ENCODE data around the gene SREBF2. TPM values are rescaled to one million over a fixed set of nuclear protein-coding genes. Genes with fewer than 3 reads are reported as not detected.

The SREBF2 gene
- total RNA-seq, 6 donors from 2014 or later = 124 to 175 (median 145) TPM

DNA sequence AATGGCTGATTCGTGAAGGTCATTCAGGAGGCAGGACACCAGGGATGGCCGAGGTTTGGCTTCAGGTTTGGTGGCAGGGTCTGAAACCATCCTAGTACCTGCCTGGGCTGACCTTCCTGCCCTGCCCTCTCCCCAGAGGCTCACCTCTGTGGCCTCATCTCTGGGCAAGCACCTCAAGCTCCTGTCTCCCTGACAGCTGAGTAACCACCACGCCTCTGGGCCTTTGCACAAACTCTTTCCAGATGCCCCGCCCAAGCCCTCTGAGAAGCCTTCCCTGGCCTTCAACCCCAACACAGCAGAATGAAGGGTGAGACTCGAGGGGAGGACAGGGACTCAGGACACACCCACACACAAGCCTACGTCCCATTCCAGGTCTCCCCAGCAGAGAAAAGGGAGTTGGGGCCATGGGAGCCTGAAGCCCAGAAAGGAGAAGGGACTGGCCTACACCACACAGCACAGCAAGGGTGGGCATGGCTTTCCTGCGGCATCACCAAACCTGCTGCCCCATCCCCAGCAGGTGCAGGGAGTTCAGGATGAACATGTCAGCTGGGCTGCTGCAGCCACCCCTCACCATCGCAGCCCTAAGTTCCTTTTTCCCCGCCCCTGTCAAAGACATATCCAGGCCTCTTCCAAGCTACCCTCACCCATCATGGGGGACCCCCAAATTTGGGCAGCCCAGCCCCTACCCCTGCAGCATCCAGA, 79.6 kb downstream of the SREBF2 start:
- H3K27me3 ChIP-seq = peaks cover 0 to 72% (median 60%) of the 10 kb centered on the region in 4 donors
- no peaks in the 10 kb centered on the region for H3K9me3 ChIP-seq
- ATAC-seq (ENCODE audit: low FRiP score in 2 of 2) = no peak
- TF ChIP-seq, protein P1, sequence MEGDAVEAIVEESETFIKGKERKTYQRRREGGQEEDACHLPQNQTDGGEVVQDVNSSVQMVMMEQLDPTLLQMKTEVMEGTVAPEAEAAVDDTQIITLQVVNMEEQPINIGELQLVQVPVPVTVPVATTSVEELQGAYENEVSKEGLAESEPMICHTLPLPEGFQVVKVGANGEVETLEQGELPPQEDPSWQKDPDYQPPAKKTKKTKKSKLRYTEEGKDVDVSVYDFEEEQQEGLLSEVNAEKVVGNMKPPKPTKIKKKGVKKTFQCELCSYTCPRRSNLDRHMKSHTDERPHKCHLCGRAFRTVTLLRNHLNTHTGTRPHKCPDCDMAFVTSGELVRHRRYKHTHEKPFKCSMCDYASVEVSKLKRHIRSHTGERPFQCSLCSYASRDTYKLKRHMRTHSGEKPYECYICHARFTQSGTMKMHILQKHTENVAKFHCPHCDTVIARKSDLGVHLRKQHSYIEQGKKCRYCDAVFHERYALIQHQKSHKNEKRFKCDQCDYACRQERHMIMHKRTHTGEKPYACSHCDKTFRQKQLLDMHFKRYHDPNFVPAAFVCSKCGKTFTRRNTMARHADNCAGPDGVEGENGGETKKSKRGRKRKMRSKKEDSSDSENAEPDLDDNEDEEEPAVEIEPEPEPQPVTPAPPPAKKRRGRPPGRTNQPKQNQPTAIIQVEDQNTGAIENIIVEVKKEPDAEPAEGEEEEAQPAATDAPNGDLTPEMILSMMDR (IDR thresholded peaks at IDR 0.05) = no peak
- TF ChIP-seq POLR2A (IDR thresholded peaks at IDR 0.05) = no peak
- TF ChIP-seq POLR2AphosphoS5 (IDR thresholded peaks at IDR 0.05) = no peak
- no peak for TF ChIP-seq EP300 (IDR thresholded peaks at IDR 0.05)
- peaks cover 0 to 4% (median under 1%) of the 10 kb centered on the region in 4 donors for H3K36me3 ChIP-seq
- WGBS, 2 donors = 75 to 84% methylated on average over 7 to 9 of the region's 9 CpGs
- no peak overlapping the region for H3K27ac ChIP-seq
- no peak for DNase-seq
- H3K4me3 ChIP-seq = no peak overlapping the region
- H3K4me1 ChIP-seq = peaks cover 31 to 60% (median 37%) of the 10 kb centered on the region in 4 donors

DNA sequence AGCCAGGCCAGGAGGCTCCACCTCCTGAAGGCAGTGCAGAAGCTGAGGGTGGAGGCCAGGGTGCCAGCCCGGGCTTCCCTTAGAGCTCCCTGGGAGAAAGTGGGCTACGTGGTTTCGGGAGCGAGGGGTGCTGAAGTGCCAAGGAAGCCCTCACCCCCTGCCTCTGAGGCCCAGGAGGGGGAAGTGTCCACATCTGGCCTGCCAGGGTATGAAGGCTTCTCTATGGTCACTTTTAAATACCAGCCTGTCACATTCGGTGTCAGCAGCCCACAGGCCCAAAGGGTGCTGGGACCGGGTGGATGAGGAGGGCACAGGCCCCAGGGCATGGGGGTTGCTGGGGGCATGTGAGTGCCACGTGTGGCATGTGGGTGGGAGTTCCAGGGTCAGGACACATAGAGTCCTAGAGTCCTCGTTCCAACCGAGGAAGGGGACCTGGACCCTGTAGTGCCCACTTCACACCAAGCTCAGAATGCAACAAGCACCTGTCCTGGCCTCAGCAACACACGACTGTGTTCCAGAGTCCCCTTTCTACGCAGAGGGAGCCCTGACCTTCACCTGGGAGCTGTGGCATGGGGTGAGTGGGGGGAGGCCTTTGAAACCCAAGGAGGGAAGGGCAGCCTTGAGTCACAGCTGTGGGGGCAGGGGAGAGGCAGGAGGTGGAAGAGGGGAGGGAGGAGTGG, 80.3 kb downstream of the SREBF2 start:
- no peak for ATAC-seq (ENCODE audit: low FRiP score in 2 of 2)
- Histone ChIP-seq H3K9me3 (no peaks in the 10 kb centered on the region), H3K4me1 (peaks cover 35 to 60% (median 41%) of the 10 kb centered on the region in 4 donors), H3K4me3 (no peak overlapping the region), H3K27ac (no peak overlapping the region), H3K36me3 (no peaks in the 10 kb centered on the region), H3K27me3 (peaks cover 0 to 76% (median 62%) of the 10 kb centered on the region in 4 donors)
- 63 to 71% methylated on average over 2 to 11 of the region's 11 CpGs for WGBS, 2 donors
- no peak for TF ChIP-seq POLR2A (IDR thresholded peaks at IDR 0.05)
- TF ChIP-seq EP300 (IDR thresholded peaks at IDR 0.05) = no peak
- TF ChIP-seq, protein P1 (IDR thresholded peaks at IDR 0.05) = no peak
- TF ChIP-seq POLR2AphosphoS5 (IDR thresholded peaks at IDR 0.05) = no peak
- DNase-seq = no peak

DNA sequence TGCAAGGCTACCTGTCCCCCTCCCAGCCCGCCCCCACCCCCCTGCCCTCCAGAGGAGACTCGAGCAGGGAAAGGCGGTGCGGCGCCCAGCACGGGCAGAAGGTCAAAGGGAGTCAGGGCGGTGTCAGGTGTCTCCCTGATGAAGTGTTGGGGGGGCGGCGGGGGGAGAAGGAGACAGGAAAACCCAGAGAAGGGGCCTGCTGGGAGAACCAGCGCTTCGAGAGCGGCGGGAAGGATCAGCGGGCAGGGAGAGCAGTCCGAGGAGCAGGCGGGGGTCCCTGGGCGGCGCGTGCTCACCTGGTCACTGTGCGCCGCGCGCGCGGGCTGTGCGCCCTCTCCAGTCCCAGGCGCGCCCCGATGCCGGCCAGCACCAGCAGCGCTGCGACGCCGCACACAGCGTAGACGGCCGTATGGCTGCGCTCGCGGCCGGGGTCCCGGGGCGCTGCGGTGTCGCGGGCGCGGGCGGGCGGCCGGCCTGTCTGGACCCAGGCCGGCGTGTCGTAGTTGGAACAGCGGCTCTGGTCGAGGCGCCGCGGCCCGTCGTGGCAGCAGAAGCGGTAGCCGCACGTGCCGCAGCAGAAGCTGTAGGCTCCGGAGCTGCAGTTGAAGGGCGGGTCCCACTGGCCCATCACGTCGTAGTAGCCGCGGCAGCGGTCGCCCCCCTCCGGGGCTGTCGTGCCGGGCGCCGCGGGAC, 81.1 kb downstream of the SREBF2 start:
- H3K4me3 ChIP-seq = peak overlapping the region in 2 of 4 donors; percentile 28 to 47
- H3K4me1 ChIP-seq = peaks cover 40 to 57% (median 43%) of the 10 kb centered on the region in 4 donors
- TF ChIP-seq, protein P1 (IDR thresholded peaks at IDR 0.05) = no peak
- TF ChIP-seq POLR2A (IDR thresholded peaks at IDR 0.05) (no peak), POLR2AphosphoS5 (IDR thresholded peaks at IDR 0.05) (no peak), EP300 (IDR thresholded peaks at IDR 0.05) (no peak)
- peaks cover 0 to 76% (median 62%) of the 10 kb centered on the region in 4 donors for H3K27me3 ChIP-seq
- 3 to 5% methylated on average over 11 to 45 of the region's 79 CpGs for WGBS, 2 donors
- ATAC-seq (ENCODE audit: low FRiP score in 2 of 2) (no peak), DNase-seq (peak in 1 of 2 donors; percentile 82)
- no peaks in the 10 kb centered on the region for H3K36me3 ChIP-seq
- no peaks in the 10 kb centered on the region for H3K9me3 ChIP-seq
- H3K27ac ChIP-seq = no peak overlapping the region

DNA sequence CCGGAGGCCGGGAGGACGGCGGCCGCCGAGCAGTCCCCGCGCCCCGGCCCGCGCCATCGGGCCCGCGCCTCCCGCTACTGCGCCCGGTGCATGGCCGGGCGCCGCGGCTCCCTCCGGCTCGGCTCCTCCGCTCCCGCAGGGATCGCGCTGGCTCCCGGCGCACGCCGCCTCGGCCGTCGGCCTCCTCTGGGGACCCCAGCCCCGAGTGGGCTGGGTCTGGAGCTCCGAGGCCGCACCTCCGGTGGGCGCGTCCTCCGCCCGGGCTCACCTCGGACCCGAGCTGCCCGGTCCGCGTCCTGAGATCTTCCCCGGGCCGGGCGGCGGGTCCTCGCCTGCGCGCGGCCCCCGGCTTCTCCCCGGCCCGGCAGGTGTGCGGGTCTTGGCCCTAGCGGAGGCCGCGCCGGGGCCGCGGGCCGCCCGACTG, 81.7 kb downstream of the SREBF2 start:
- Histone ChIP-seq H3K4me1 (peaks cover 46 to 58% (median 48%) of the 10 kb centered on the region in 4 donors), H3K27ac (no peak overlapping the region), H3K9me3 (no peaks in the 10 kb centered on the region), H3K4me3 (peak overlapping the region in 3 of 4 donors; percentile 37 to 48 (median 47)), H3K27me3 (peaks cover 0 to 75% (median 61%) of the 10 kb centered on the region in 4 donors), H3K36me3 (no peaks in the 10 kb centered on the region)
- ATAC-seq (ENCODE audit: low FRiP score in 2 of 2) (no peak), DNase-seq (no peak)
- TF ChIP-seq, protein P1 (IDR thresholded peaks at IDR 0.05) = no peak
- no peak for TF ChIP-seq POLR2A (IDR thresholded peaks at IDR 0.05)
- 2% methylated on average over 31 of the region's 67 CpGs; no CpG with 5 or more reads in 1 of the 2 donors for WGBS, 2 donors

Data from upper lobe of left lung (tissue), 6 donors.